ENCODE results near the gene PEAK1.

PEAK1 gene

DNA sequence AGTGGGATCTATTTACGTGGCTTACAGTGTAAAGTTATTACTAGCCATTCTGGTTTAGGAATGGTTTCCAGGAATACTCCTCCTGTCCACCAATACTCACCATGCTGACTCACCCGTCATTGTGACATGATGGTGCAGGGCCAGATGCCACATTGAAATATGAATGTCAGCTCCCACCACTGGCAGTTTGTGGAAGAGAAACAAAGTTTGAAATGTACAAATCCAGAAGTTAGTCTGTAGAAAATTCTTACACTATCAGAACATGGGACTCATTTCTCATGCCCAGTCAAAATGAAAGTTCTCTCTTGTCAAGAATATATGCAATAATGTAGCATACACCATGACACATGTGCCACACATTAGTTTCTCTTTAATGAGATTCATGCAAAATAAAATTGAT lies 334.6 kb downstream of the PEAK1 start:
- ChIA-PET CTCF (interaction anchor here (1.0 to 1.9 kb wide), 3 partner anchors 8 to 458 kb away, joined by 3 to 8 read pairs (median 6); no protein-coding TSS in a partner anchor), POLR2A (interaction anchor here (3.1 kb wide), 1 partner anchor 14 kb away, joined by 7 read pairs; the partner anchor contains the start of gene TSPAN3)
- H3K27ac ChIP-seq (ENCODE audit: extremely low read depth, low read depth, low read length) = no peak overlapping the region
- no peak overlapping the region for H3K4me3 ChIP-seq (ENCODE audit: low read depth, low read length)
- peaks cover 8% of the 10 kb centered on the region for H3K4me1 ChIP-seq (ENCODE audit: control insufficient read depth, insufficient read depth, low read length)
- H3K36me3 ChIP-seq (ENCODE audit: control insufficient read depth in 2 of 2, insufficient read depth in 1 of 2, low read length in 2 of 2) = no peaks in the 10 kb centered on the region
- H3K9me3 ChIP-seq (ENCODE audit: control insufficient read depth, insufficient read depth, low read depth, low read length) = no peaks in the 10 kb centered on the region
- TF ChIP-seq SCRT2 (tag by site-specific recombination; IDR thresholded peaks at IDR 0.05) = no peak
- no peak for TF ChIP-seq ZBTB8A (tag by site-specific recombination; IDR thresholded peaks at IDR 0.05)
- TF ChIP-seq ZNF610 (tag by site-specific recombination; IDR thresholded peaks at IDR 0.05; ENCODE audit: borderline replicate concordance) = no peak
- no peak for TF ChIP-seq EGR2 (tag by site-specific recombination; IDR thresholded peaks at IDR 0.05; ENCODE audit: low read depth)
- TF ChIP-seq, protein P1, sequence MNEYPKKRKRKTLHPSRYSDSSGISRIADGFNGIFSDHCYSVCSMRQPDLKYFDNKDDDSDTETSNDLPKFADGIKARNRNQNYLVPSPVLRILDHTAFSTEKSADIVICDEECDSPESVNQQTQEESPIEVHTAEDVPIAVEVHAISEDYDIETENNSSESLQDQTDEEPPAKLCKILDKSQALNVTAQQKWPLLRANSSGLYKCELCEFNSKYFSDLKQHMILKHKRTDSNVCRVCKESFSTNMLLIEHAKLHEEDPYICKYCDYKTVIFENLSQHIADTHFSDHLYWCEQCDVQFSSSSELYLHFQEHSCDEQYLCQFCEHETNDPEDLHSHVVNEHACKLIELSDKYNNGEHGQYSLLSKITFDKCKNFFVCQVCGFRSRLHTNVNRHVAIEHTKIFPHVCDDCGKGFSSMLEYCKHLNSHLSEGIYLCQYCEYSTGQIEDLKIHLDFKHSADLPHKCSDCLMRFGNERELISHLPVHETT (tag by site-specific recombination; IDR thresholded peaks at IDR 0.05) = no peak
- no peak for TF ChIP-seq SALL2 (tag by site-specific recombination; IDR thresholded peaks at IDR 0.05; ENCODE audit: borderline replicate concordance)
- no peak for TF ChIP-seq ZNF660 (tag by site-specific recombination; IDR thresholded peaks at IDR 0.05)
- no peak for TF ChIP-seq ZNF571 (tag by site-specific recombination; IDR thresholded peaks at IDR 0.05)
- TF ChIP-seq, protein P2, sequence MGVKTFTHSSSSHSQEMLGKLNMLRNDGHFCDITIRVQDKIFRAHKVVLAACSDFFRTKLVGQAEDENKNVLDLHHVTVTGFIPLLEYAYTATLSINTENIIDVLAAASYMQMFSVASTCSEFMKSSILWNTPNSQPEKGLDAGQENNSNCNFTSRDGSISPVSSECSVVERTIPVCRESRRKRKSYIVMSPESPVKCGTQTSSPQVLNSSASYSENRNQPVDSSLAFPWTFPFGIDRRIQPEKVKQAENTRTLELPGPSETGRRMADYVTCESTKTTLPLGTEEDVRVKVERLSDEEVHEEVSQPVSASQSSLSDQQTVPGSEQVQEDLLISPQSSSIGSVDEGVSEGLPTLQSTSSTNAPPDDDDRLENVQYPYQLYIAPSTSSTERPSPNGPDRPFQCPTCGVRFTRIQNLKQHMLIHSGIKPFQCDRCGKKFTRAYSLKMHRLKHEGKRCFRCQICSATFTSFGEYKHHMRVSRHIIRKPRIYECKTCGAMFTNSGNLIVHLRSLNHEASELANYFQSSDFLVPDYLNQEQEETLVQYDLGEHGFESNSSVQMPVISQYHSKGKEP (tag by site-specific recombination; IDR thresholded peaks at IDR 0.05) = no peak
- no peak for TF ChIP-seq ZNF514 (tag by site-specific recombination; IDR thresholded peaks at IDR 0.05)

DNA sequence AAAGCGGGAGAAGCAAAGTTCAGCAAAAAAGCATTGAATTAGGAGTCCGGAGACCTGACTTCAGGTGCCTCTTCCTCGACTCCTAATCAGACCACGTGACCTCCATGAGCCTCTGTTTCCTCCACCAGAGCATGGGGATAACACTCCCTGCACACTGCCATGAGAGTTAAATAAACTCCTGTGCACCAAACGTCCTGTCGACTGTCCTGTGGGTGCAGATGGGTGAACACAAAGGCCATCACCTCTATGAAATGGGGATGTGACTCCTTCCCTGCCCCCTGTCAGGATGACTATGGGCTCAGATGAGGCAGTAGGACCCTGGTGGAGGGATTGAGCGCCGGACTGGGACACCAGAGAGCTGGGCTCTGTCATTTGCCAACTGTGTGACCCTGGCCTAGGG lies 335.5 kb downstream of the PEAK1 start:
- ChIA-PET CTCF (interaction anchor here (1.0 kb wide), 1 partner anchor 9 kb away, joined by 3 read pairs; no protein-coding TSS in a partner anchor), POLR2A (interaction anchor here (2.5 kb wide), 1 partner anchor 13 kb away, joined by 12 read pairs; the partner anchor contains the start of gene TSPAN3)
- Histone ChIP-seq H3K9me3 (ENCODE audit: control insufficient read depth, insufficient read depth, low read depth, low read length) (no peaks in the 10 kb centered on the region), H3K36me3 (ENCODE audit: control insufficient read depth in 2 of 2, insufficient read depth in 1 of 2, low read length in 2 of 2) (no peaks in the 10 kb centered on the region), H3K27ac (ENCODE audit: extremely low read depth, low read depth, low read length) (peak overlapping the region; percentile 34), H3K4me1 (ENCODE audit: control insufficient read depth, insufficient read depth, low read length) (peaks cover 8% of the 10 kb centered on the region), H3K4me3 (ENCODE audit: low read depth, low read length) (no peak overlapping the region)
- TF ChIP-seq, protein P3, sequence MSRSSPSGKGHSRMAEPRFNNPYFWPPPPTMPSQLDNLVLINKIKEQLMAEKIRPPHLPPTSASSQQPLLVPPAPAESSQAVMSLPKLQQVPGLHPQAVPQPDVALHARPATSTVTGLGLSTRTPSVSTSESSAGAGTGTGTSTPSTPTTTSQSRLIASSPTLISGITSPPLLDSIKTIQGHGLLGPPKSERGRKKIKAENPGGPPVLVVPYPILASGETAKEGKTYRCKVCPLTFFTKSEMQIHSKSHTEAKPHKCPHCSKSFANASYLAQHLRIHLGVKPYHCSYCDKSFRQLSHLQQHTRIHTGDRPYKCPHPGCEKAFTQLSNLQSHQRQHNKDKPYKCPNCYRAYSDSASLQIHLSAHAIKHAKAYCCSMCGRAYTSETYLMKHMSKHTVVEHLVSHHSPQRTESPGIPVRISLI (tag by site-specific recombination; IDR thresholded peaks at IDR 0.05) = no peak
- no peak for TF ChIP-seq ZNF121 (tag by site-specific recombination; IDR thresholded peaks at IDR 0.05)

DNA sequence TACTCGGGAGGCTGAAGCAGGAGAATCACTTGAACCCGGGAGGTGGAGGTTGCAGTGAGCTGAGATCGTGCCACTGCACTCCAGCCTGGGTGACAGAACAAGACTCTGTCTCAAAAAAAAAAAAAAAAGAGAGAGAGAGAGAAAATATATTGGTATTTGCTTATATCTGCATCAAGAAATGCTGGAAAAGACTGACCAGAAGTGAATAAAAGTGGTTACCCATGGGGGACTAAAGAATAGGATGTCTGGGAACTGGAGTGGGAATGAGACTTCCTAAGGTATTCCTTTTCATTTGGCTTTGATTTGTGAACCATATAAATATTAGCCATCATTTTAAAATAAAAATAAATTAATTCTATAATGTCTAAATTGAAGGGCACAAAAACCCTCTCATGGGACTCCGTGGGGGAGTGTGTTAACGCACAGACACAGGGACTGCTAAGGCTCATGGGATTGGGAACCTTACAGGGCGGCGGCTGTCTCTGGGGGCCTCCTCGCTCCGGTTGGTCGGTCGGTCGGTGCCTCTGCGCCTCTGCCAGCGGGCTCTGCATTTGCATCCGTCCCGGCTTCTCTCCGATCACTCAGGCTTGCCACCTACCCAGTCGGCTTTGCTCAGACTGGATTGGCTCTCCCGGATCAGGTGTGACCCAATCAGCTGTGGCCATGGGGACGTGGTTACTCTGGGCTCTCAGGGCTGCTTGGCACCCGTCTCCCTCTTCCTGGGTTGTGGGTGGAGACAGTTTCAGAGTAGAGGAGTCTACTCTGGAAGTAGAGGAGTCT lies 336.3 kb downstream of the PEAK1 start:
- Histone ChIP-seq H3K4me1 (ENCODE audit: control insufficient read depth, insufficient read depth, low read length) (peaks cover 8% of the 10 kb centered on the region), H3K9me3 (ENCODE audit: control insufficient read depth, insufficient read depth, low read depth, low read length) (no peaks in the 10 kb centered on the region), H3K36me3 (ENCODE audit: control insufficient read depth in 2 of 2, insufficient read depth in 1 of 2, low read length in 2 of 2) (no peaks in the 10 kb centered on the region), H3K27ac (ENCODE audit: extremely low read depth, low read depth, low read length) (0 out of 2 replicates have a peak overlapping the region, but pooled peaks have one; percentile 34), H3K4me3 (ENCODE audit: low read depth, low read length) (peak overlapping the region; percentile 25)
- ChIA-PET POLR2A (interaction anchor here (0.7 to 2.5 kb wide), 3 partner anchors 13 to 438 kb away, joined by 4 to 12 read pairs (median 4); partner anchors contain the start of gene TSPAN3), CTCF (interaction anchor here (1.2 kb wide), 1 partner anchor 24 kb away, joined by 4 read pairs; no protein-coding TSS in a partner anchor)
- TF ChIP-seq ZNF423 (tag by site-specific recombination; IDR thresholded peaks at IDR 0.05) (peak; percentile 92), GLIS2 (tag by site-specific recombination; IDR thresholded peaks at IDR 0.05) (peak; percentile 72), KLF1 (tag by site-specific recombination; IDR thresholded peaks at IDR 0.05) (no peak), ZNF510 (tag by site-specific recombination; IDR thresholded peaks at IDR 0.05; ENCODE audit: insufficient replicate concordance) (peak; percentile 10)
- TF ChIP-seq, protein P4, sequence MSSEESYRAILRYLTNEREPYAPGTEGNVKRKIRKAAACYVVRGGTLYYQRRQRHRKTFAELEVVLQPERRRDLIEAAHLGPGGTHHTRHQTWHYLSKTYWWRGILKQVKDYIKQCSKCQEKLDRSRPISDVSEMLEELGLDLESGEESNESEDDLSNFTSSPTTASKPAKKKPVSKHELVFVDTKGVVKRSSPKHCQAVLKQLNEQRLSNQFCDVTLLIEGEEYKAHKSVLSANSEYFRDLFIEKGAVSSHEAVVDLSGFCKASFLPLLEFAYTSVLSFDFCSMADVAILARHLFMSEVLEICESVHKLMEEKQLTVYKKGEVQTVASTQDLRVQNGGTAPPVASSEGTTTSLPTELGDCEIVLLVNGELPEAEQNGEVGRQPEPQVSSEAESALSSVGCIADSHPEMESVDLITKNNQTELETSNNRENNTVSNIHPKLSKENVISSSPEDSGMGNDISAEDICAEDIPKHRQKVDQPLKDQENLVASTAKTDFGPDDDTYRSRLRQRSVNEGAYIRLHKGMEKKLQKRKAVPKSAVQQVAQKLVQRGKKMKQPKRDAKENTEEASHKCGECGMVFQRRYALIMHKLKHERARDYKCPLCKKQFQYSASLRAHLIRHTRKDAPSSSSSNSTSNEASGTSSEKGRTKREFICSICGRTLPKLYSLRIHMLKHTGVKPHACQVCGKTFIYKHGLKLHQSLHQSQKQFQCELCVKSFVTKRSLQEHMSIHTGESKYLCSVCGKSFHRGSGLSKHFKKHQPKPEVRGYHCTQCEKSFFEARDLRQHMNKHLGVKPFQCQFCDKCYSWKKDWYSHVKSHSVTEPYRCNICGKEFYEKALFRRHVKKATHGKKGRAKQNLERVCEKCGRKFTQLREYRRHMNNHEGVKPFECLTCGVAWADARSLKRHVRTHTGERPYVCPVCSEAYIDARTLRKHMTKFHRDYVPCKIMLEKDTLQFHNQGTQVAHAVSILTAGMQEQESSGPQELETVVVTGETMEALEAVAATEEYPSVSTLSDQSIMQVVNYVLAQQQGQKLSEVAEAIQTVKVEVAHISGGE (tag by site-specific recombination; conservative IDR thresholded peaks at IDR 0.05; ENCODE audit: low read depth) = 0 out of 2 replicates have a peak, but pooled peaks have one; percentile 28
- TF ChIP-seq, protein P5, sequence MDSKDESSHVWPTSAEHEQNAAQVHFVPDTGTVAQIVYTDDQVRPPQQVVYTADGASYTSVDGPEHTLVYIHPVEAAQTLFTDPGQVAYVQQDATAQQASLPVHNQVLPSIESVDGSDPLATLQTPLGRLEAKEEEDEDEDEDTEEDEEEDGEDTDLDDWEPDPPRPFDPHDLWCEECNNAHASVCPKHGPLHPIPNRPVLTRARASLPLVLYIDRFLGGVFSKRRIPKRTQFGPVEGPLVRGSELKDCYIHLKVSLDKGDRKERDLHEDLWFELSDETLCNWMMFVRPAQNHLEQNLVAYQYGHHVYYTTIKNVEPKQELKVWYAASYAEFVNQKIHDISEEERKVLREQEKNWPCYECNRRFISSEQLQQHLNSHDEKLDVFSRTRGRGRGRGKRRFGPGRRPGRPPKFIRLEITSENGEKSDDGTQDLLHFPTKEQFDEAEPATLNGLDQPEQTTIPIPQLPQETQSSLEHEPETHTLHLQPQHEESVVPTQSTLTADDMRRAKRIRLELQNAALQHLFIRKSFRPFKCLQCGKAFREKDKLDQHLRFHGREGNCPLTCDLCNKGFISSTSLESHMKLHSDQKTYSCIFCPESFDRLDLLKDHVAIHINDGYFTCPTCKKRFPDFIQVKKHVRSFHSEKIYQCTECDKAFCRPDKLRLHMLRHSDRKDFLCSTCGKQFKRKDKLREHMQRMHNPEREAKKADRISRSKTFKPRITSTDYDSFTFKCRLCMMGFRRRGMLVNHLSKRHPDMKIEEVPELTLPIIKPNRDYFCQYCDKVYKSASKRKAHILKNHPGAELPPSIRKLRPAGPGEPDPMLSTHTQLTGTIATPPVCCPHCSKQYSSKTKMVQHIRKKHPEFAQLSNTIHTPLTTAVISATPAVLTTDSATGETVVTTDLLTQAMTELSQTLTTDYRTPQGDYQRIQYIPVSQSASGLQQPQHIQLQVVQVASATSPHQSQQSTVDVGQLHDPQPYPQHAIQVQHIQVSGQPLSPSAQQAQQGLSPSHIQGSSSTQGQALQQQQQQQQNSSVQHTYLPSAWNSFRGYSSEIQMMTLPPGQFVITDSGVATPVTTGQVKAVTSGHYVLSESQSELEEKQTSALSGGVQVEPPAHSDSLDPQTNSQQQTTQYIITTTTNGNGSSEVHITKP (tag by site-specific recombination; IDR thresholded peaks at IDR 0.05) = peak; percentile 69

Measured in HEK293 (cell line).